Measurements from ENCODE around the gene RPRD1B.

DNA sequence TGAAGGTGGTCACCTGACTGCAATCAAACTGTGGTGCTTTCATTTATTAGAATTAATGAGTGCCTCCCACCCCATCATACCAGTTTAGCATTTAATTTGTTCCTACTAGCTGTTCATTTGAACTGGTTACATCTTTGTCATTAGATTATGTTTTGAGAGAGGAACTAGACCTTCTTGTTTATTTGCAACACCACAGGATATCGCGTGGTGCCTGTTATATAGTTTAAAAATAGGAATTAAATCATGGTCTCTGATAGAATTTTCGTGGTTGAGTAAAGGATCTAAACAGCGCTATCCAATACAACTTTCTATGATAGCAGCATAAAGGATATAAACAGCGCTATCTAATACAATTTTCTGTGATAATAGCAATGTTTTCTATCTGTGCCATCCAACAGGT lies 2.8 kb downstream of the RPRD1B start:
- TF ChIP-seq POLR2A (IDR thresholded peaks at IDR 0.05; ENCODE audit: low read depth, low read length) (no peak), POLR2AphosphoS5 (IDR thresholded peaks at IDR 0.05; ENCODE audit: low read depth, low read length) (no peak)
